Stimulated activated memory B cell treated with anti-CD40 and anti-IgM and Interleukin-4, amounts not matched to agents 10 μg/mL and 1 μg/mL and 100 μg/mL, for 72 hours (primary cell): ENCODE measurements around the gene F12.

Source experiments
- ATAC-seq: fragments of 150-1000 bp; cut with Tn5 transposase; 2 replicates; pipeline ENCODE4 v1.10.0; 2021
- H3K27ac Mint-ChIP-seq: one replicate; pipeline ENCODE4 v1.8.0; 2022; ENCODE audit warnings: mild to moderate bottlenecking, mixed read lengths
- H3K27me3 Mint-ChIP-seq: one replicate; pipeline ENCODE4 v1.8.0; 2022; ENCODE audit warnings: mixed read lengths
- H3K36me3 Mint-ChIP-seq: one replicate; pipeline ENCODE4 v1.8.0; 2022; ENCODE audit warnings: mixed read lengths
- H3K4me1 Mint-ChIP-seq: one replicate; pipeline ENCODE4 v1.8.0; 2022; ENCODE audit warnings: mixed read lengths
- H3K4me3 Mint-ChIP-seq: one replicate; pipeline ENCODE4 v1.8.0; 2022; ENCODE audit warnings: mild to moderate bottlenecking, moderate library complexity, mixed read lengths
- H3K9me3 Mint-ChIP-seq: one replicate; pipeline ENCODE4 v1.8.0; 2022; ENCODE audit warnings: mixed read lengths

The F12 gene

DNA sequence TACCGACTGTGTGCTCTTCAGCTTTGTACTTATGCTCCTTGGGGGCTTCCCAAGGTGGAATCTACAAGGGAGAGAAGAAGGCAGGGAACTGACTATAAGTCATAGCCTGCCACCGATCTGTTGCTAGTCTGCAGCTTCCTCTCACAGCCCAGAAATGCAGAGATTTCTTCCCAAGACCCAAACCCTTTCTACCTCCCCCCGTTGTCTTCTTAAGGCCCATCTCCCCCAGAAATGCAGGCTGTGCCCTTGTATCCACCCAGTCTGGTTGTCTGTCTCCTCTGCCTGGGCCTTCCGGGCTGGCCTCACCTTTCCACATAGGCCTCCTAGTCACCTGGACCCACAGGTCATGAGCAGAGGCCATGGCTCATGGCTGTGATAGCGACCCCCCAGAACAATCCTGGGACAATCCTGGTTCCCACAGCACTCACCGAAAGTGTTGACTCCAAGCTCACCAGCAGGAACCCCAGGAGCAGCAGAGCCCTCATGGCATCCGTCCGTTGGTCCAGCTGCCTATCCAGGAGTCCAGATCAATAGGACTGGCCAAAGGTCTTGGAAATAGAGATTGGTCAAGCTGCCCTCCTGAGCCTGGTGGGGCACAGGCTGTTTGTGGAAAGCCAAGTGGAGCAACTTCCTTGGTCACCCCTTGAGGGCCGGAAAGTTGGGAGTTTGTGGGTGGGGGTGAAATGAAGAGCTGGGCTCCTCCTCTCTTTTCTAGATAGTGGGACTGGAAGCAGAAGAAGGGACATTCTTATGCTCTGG is at the start of gene F12:
TSS of gene F12 (minus strand) at position 522 of the 759 bp plus-strand sequence. CDS start at position 485, 37 bp downstream.
- Mint-ChIP-seq H3K36me3 (no peaks in the 10 kb centered on the region), H3K4me1 (peaks cover 32% of the 10 kb centered on the region), H3K27ac (no peak within 1 kb of the TSS), H3K27me3 (no peaks in the 10 kb centered on the region), H3K9me3 (no peaks in the 10 kb centered on the region), H3K4me3 (no peak within 1 kb of the TSS)
- no peak for ATAC-seq

DNA sequence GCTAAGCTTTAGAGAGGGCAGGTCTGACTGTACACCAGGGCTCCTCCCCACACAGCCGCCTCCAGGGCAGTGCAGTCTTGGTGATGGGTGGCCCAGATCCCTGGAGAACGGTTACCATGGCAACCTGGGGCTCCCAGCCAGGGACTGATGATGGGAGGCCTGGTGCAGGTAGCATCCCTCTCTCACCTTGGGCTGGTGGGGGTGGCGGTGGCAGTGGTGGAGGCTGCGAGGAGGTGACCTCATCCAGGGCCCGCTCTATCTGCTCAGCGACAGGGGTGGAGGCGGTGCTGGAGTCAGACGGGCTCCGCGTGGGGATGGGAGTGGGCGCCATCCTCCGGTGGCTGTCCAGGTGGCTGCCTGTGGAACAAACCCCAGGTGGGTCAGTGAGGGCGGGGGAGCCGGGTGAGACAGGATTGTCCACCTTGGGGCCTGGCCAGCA is 49.6 kb upstream of the F12 start:
- H3K4me1 Mint-ChIP-seq, result peaks cover 27% of the 10 kb centered on the region

DNA sequence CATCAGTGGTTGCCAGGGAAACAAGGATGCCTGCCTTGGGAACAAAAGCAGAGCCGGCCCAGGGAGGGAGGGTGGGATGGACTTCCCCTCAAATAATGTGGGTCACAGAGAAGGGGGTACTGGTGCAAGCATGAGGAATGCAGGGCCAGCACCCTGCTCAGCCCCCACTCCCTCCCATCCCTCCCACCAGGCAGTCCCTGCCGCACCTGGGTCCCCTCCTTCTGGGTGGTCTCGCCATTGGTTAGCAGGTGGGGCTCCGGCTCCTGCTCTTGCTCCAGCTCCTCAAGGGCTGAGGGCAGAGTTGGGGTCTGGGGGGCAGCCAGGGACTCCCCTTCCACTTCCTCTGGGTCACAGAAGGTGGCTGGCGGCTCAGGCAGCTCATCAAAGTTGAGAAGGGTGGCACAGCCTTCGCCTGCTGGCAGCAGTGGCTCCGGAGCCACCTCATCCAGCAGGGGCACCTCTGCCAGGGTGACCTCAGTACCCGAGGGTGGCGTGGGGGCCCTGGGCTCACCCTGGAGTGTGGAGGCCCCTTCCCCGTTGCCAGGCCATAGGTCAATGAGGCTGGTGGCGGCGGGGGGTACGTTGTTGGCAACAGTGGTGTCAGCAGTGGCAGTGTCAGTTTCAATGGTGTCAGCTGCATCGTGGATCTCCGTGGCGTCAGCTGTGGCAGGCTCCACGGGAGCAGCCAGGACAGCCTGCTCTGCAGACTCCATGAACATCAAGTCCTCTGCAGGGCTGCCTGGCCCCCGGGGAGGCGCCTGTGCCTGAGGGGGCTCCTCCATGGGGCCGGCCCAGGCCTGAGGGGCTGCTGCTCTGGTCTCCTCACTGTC is 48.7 kb upstream of the F12 start:
- peaks cover 9% of the 10 kb centered on the region for H3K27me3 Mint-ChIP-seq
- H3K9me3 Mint-ChIP-seq, result no peaks in the 10 kb centered on the region
- H3K27ac Mint-ChIP-seq, result no peak overlapping the region
- no peaks in the 10 kb centered on the region for H3K36me3 Mint-ChIP-seq
- H3K4me3 Mint-ChIP-seq, result no peak overlapping the region
- no peak for ATAC-seq
- peaks cover 36% of the 10 kb centered on the region for H3K4me1 Mint-ChIP-seq

More for the DNA sequence above, 49.6 kb upstream of the F12 start:
- Mint-ChIP-seq H3K9me3 (no peaks in the 10 kb centered on the region), H3K4me3 (no peak overlapping the region), H3K27me3 (peaks cover 9% of the 10 kb centered on the region), H3K36me3 (no peaks in the 10 kb centered on the region), H3K27ac (no peak overlapping the region)
- no peak for ATAC-seq

GRCh38 chr5:177456976-177457851 is 47.9 kb upstream of the F12 start:
- no peaks in the 10 kb centered on the region for H3K9me3 Mint-ChIP-seq
- ATAC-seq, result peak; percentile 15
- peaks cover 9% of the 10 kb centered on the region for H3K27me3 Mint-ChIP-seq
- peaks cover 37% of the 10 kb centered on the region for H3K4me1 Mint-ChIP-seq
- H3K27ac Mint-ChIP-seq, result peak overlapping the region; percentile 73
- H3K36me3 Mint-ChIP-seq, result no peaks in the 10 kb centered on the region
- no peak overlapping the region for H3K4me3 Mint-ChIP-seq

DNA sequence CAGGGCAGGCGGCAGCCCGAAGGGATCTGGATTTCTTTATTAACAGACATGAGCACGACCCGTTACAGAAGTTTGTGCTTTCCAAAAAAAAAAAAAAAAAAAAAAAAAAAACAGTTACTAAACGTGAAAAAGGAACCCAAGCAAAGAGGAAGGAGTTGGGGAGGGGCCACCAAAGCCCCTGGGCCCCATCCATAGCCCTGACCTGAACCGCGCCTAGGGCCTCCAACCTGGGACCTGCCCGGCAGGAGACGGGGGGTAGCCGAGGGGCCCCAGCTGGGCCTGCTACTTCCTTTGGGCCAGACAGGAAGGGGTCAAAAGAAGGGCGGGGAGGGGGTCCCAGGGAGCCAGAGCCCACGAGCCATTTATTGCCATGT is 47.2 kb upstream of the F12 start:
- peaks cover 39% of the 10 kb centered on the region for H3K4me1 Mint-ChIP-seq
- no peaks in the 10 kb centered on the region for H3K9me3 Mint-ChIP-seq
- ATAC-seq, result no peak
- peaks cover 6% of the 10 kb centered on the region for H3K27me3 Mint-ChIP-seq
- H3K27ac Mint-ChIP-seq, result peak overlapping the region; percentile 73
- H3K36me3 Mint-ChIP-seq, result no peaks in the 10 kb centered on the region
- H3K4me3 Mint-ChIP-seq, result no peak overlapping the region

DNA sequence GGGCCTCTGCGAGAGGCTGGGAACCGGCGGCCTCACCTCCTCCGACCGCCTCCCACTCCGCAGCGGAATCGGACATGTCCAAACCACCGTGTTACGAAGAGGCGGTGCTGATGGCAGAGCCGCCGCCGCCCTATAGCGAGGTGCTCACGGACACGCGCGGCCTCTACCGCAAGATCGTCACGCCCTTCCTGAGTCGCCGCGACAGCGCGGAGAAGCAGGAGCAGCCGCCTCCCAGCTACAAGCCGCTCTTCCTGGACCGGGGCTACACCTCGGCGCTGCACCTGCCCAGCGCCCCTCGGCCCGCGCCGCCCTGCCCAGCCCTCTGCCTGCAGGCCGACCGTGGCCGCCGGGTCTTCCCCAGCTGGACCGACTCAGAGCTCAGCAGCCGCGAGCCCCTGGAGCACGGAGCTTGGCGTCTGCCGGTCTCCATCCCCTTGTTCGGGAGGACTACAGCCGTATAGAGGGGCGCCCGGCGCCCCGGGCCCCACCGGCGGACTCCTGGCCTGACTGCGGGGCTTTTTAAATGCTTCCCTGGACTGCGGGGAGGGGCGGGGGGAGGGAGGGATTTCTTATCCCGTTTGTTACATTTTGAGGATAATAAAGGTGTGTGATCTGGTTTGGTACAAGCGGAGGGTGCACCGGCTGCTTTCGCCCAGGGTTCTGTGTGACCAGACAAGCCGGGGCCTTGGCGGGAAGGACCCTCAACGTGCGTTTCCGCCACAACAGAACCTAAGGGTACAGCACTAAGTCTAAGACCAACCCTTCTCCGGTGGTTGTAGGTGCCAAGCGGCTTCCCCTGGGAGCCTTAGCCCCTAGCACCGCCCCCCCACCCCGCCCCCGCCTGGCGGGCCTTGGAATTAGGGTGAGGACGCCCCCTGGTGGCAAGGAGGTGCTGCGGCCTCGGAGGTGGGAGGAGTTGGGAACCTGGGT is 46.6 kb upstream of the F12 start:
- no peaks in the 10 kb centered on the region for H3K9me3 Mint-ChIP-seq
- peaks cover 39% of the 10 kb centered on the region for H3K4me1 Mint-ChIP-seq
- ATAC-seq, result peak; percentile 61
- H3K36me3 Mint-ChIP-seq, result no peaks in the 10 kb centered on the region
- peak overlapping the region; percentile 73 for H3K27ac Mint-ChIP-seq
- no peaks in the 10 kb centered on the region for H3K27me3 Mint-ChIP-seq
- peak overlapping the region; percentile 89 for H3K4me3 Mint-ChIP-seq

DNA sequence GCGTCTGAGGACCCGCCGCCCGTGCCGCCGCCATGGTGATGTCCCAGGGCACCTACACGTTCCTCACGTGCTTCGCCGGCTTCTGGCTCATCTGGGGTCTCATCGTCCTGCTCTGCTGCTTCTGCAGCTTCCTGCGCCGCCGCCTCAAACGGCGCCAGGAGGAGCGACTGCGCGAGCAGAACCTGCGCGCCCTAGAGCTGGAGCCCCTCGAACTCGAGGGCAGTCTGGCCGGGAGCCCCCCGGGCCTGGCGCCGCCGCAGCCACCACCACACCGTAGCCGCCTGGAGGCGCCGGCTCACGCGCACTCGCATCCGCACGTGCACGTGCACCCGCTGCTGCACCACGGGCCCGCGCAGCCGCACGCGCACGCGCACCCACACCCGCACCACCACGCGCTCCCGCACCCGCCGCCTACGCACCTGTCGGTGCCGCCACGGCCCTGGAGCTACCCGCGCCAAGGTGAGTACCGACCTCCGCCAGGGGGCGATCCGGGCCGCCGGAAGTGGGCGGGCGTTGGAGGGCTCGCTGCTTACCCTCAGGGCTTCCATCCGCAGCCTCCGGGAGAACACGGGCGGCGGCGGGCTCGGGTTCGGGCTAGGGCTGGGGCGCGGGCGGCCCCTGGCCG is 45.8 kb upstream of the F12 start:
- Mint-ChIP-seq H3K4me1 (peaks cover 39% of the 10 kb centered on the region), H3K36me3 (no peaks in the 10 kb centered on the region), H3K9me3 (no peaks in the 10 kb centered on the region)

DNA sequence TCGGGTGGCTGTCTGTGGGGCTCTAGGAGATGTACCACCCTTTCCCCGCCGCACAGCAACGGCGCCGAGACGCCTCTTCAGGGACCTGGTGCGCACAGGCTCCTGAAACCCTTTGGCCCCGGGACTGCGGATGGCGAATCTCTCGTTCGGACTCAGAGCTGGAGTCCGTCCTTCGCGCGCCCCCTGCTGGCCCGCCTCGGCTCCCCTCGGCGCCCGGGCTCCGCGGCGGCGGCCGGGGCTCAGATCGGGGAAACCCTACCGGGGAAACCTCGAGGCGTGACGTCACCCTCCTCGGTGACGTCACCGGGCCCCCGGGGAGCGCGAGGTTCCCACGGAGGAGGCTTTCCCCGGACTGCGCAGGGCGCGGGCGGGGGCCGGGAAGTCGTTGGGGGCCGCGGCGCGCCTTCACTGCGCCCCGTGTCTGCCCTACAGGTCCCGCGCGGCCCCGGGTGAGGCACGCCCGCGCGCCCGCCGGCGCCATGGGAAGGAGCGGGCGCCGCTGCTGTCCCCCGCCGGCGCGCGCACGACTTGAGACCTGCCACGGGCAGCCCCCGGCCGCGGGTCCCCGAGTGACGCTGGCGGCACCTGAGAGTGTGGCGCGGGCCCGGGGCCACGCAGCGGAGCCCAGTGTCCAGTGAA is 45.2 kb upstream of the F12 start:
- H3K9me3 Mint-ChIP-seq, result no peaks in the 10 kb centered on the region
- peak; percentile 76 for ATAC-seq
- no peaks in the 10 kb centered on the region for H3K27me3 Mint-ChIP-seq
- peak overlapping the region; percentile 89 for H3K4me3 Mint-ChIP-seq
- H3K4me1 Mint-ChIP-seq, result peaks cover 40% of the 10 kb centered on the region
- peak overlapping the region; percentile 80 for H3K27ac Mint-ChIP-seq
- no peaks in the 10 kb centered on the region for H3K36me3 Mint-ChIP-seq

More for the DNA sequence above, 45.8 kb upstream of the F12 start:
- Mint-ChIP-seq H3K4me3 (peak overlapping the region; percentile 89), H3K27me3 (no peaks in the 10 kb centered on the region), H3K27ac (peak overlapping the region; percentile 73)
- peak; percentile 81 for ATAC-seq

DNA sequence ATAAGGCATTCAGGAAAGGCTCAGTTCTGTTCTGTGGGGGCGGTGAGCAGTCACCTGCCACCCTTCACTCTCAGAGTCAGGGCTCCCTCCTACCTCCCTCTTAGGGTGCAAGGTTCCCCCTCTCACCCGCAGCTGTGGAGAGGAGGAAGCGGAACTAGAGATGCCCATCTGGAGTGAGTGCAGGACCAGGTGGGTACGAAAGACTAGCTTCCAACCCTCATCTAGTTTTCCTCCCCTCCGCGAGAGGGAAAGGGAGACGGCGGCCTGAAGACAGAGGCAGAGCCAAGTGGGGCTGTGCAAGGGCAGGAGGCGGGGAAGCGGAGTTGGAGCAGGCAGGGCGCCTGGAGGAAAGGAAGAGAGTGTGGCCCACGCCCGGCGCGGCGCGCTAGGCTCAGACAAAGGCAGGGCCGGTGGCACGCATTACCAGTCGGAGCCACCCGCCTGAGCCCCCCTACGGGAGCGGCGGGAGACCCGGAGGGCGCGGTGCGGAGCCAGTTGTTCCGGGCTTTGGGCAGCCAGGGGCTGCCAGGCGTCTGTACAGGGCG is 44.6 kb upstream of the F12 start:
- H3K4me1 Mint-ChIP-seq, result peaks cover 46% of the 10 kb centered on the region
- peak overlapping the region; percentile 89 for H3K4me3 Mint-ChIP-seq
- peak; percentile 21 for ATAC-seq
- H3K27ac Mint-ChIP-seq, result peak overlapping the region; percentile 80
- H3K36me3 Mint-ChIP-seq, result no peaks in the 10 kb centered on the region
- H3K27me3 Mint-ChIP-seq, result no peaks in the 10 kb centered on the region
- H3K9me3 Mint-ChIP-seq, result no peaks in the 10 kb centered on the region

DNA sequence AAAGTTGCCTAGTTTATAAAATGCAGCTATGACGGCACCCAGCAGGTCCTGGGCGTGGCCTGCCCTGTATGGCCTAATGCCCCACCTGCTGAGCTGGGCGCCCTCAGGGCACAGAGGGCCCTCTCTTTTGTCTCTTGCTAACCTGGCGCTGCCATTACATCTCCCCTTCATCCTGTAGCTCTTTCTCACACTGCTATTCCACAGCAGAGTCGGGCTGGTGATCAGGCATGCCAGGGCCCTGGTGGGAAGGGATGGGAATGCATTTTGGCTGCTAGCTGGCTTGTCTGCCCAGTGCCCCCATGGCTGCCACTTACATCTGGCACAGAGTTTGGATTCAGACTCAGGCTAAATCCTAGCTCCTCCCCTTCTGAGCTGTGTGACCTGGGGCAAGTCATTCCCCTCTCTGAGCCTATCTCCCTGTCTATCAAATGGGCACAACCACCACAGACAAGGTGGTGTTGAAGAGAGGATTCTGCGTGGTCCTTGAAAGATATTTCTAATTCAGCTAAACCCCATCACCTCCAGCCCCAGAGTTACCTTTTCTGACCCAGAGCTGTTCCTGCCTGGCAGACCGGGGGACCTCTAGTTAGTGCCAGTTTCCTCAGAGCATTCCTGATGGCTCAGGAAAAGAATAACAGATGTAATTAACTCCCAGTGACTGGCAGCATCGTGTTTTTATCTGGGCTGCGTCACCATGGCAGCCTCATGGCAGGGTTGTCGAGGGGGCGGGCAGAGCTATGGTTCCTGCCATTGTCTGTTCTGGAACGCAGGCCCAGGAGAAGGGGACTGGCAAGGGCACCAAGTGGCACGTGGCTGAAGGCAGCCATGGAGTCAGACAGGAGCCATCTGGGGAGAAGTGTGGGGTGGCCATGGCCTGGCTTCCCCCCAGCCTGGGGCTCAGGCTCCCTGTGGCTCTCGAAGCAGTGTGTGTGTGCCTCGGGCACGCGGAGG is 43.6 kb upstream of the F12 start:
- no peaks in the 10 kb centered on the region for H3K27me3 Mint-ChIP-seq
- no peaks in the 10 kb centered on the region for H3K9me3 Mint-ChIP-seq
- ATAC-seq, result no peak
- H3K27ac Mint-ChIP-seq, result peak overlapping the region; percentile 80
- no peaks in the 10 kb centered on the region for H3K36me3 Mint-ChIP-seq
- no peak overlapping the region for H3K4me3 Mint-ChIP-seq
- H3K4me1 Mint-ChIP-seq, result peaks cover 55% of the 10 kb centered on the region

GRCh38 chr5:177450667-177451424 is 41.5 kb upstream of the F12 start:
- Mint-ChIP-seq H3K9me3 (no peaks in the 10 kb centered on the region), H3K4me3 (no peak overlapping the region), H3K27ac (no peak overlapping the region), H3K36me3 (no peaks in the 10 kb centered on the region), H3K27me3 (no peaks in the 10 kb centered on the region), H3K4me1 (peaks cover 46% of the 10 kb centered on the region)
- no peak for ATAC-seq
